K562 (cell line): ENCODE data around the gene SLC38A11. TPM values are rescaled to one million over a fixed set of nuclear protein-coding genes. Genes with fewer than 3 reads are reported as not detected.

Experiments
- MGA ChIP-seq: fragments of 450-650 bp; IDR thresholded peaks from 2 replicates; pipeline ENCODE4 v1.6.1; 2016; ENCODE audit warnings: mild to moderate bottlenecking, moderate library complexity
- polyA plus RNA-seq, 8 experiments: library from polyadenylated mRNA; depleted of rRNA in 4 of 8; stranded (reverse) in 5 of 8; unstranded in 3 of 8; fragments of >200 nt; fragmentation: Nextera tagmentation in 2 of 8; fragmentation: Illumina TruSeq in 1 of 8; extraction: Ambion mirVana in 2 of 8; extraction: Trizol in 1 of 8; gene quantifications; 2 replicates each; pipeline versions ENCODE4 v1.2.1 to v1.2.3, GENCODE V29; 2011 to 2014; ENCODE audit warnings: inconsistent platforms in 1 of 8, missing spikeins in 1 of 8
- total RNA-seq, 7 experiments: library from RNA; depleted of rRNA in 6 of 7; stranded (reverse); fragments of >200 nt in 6 of 7; fragmentation: Illumina TruSeq in 2 of 7; extraction: Trizol in 2 of 7; gene quantifications; 2 replicates each; pipeline versions ENCODE4 v1.2.1 to v1.2.3, GENCODE V29; 2011 to 2021; ENCODE audit warnings: low replicate concordance in 1 of 7

The SLC38A11 gene
- total and polyA plus RNA-seq, 9 of the 15 experiments (the other 6 are each of a cell fraction or from before 2014, with no cell fraction given) = not detected

- TF ChIP-seq MGA = no peak
Observed at GRCh38 chr2:165002638-165003037, 47.3 kb upstream of the SLC38A11 start (continued).
